ENCODE data around the gene DAPK3.
"Not testable (repeated sequence)": the region's sequence is repeated elsewhere in the genome, so short reads cannot be mapped to it uniquely, and the experiment has no call there.

Gene DAPK3

GRCh38 chr19:3958836-3959765, 11.8 kb downstream of the DAPK3 start:
- DNase-seq, result no peak
- no peaks in the 10 kb centered on the region for H3K9me3 ChIP-seq
- TF ChIP-seq, protein P1, sequence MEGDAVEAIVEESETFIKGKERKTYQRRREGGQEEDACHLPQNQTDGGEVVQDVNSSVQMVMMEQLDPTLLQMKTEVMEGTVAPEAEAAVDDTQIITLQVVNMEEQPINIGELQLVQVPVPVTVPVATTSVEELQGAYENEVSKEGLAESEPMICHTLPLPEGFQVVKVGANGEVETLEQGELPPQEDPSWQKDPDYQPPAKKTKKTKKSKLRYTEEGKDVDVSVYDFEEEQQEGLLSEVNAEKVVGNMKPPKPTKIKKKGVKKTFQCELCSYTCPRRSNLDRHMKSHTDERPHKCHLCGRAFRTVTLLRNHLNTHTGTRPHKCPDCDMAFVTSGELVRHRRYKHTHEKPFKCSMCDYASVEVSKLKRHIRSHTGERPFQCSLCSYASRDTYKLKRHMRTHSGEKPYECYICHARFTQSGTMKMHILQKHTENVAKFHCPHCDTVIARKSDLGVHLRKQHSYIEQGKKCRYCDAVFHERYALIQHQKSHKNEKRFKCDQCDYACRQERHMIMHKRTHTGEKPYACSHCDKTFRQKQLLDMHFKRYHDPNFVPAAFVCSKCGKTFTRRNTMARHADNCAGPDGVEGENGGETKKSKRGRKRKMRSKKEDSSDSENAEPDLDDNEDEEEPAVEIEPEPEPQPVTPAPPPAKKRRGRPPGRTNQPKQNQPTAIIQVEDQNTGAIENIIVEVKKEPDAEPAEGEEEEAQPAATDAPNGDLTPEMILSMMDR (IDR thresholded peaks at IDR 0.05; ENCODE audit: low read depth, low read length), result no peak
- H3K4me1 ChIP-seq, result no peaks in the 10 kb centered on the region
- no peak overlapping the region for H3K4me3 ChIP-seq (ENCODE audit: low read depth, low read length)
- peaks cover 43% of the 10 kb centered on the region for H3K36me3 ChIP-seq
- H3K27me3 ChIP-seq, result no peaks in the 10 kb centered on the region

DNA sequence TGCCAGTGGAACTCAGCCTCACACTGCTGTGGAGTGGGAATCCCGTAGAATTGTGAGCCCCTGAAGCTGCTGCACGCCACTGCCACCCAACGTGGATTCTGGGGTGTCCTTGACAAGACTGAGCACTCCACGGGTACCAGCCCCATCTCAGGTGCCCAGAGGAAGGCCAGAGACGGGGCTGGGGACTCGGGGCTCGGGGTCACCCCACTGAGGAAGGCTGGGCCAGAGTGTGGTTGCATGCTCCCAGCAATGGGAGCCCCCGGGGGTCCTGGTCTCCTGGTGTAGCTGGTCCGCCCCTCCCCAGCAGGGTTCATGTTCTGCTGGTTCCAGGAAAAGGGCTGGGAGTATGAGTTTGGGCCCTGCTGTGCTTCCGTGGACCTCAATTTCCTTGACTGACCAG, 15.2 kb downstream of the DAPK3 start:
- TF ChIP-seq, protein P1 (IDR thresholded peaks at IDR 0.05; ENCODE audit: low read depth, low read length), result no peak
- no peak overlapping the region for H3K4me3 ChIP-seq (ENCODE audit: low read depth, low read length)
- no peak for DNase-seq
- no peaks in the 10 kb centered on the region for H3K4me1 ChIP-seq
- no peaks in the 10 kb centered on the region for H3K9me3 ChIP-seq
- H3K27me3 ChIP-seq, result no peaks in the 10 kb centered on the region
- peaks cover 22% of the 10 kb centered on the region for H3K36me3 ChIP-seq

DNA sequence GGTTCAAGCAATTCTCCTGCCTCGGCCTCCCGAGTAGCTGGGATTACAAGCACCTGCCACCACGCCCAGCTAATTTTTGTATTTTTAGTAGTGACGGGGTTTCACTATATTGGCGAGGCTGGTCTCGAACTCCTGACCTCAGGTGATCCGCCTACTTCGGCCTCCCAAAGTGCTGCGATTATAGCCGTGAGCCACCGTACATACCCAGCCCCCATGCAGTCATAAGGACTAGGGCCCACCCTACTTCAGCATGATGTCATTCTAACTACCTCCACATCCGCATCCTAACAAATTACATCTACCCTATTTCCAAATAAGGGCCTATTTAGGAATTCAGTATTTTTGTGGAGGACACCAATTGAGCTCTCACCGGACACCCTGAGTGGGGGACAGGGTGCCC, 15.6 kb downstream of the DAPK3 start:
- H3K27me3 ChIP-seq; H3K9me3 ChIP-seq; H3K4me3 ChIP-seq (ENCODE audit: low read depth, low read length); DNase-seq; H3K4me1 ChIP-seq: not testable (repeated sequence)
- H3K36me3 ChIP-seq, result peaks cover 21% of the 10 kb centered on the region

- Histone ChIP-seq H3K36me3 (peaks cover 12% of the 10 kb centered on the region), H3K4me3 (ENCODE audit: low read depth, low read length) (no peak overlapping the region), H3K9me3 (no peaks in the 10 kb centered on the region), H3K4me1 (no peaks in the 10 kb centered on the region), H3K27me3 (no peaks in the 10 kb centered on the region)
- TF ChIP-seq, protein P1 (IDR thresholded peaks at IDR 0.05; ENCODE audit: low read depth, low read length), result no peak
- DNase-seq, result no peak
Measured at GRCh38 chr19:3954107-3954506, 16.8 kb downstream of the DAPK3 start.

- H3K4me1 ChIP-seq; H3K27me3 ChIP-seq; H3K36me3 ChIP-seq; H3K4me3 ChIP-seq (ENCODE audit: low read depth, low read length); H3K9me3 ChIP-seq; DNase-seq: not testable (repeated sequence)
Measured at GRCh38 chr19:3952755-3953276, 18.1 kb downstream of the DAPK3 start.

- TF ChIP-seq, protein P1 (IDR thresholded peaks at IDR 0.05; ENCODE audit: low read depth, low read length), result no peak
- H3K4me3 ChIP-seq (ENCODE audit: low read depth, low read length), result no peak overlapping the region
- no peak for DNase-seq
- H3K36me3 ChIP-seq, result no peaks in the 10 kb centered on the region
- H3K4me1 ChIP-seq, result no peaks in the 10 kb centered on the region
- H3K27me3 ChIP-seq, result no peaks in the 10 kb centered on the region
- H3K9me3 ChIP-seq, result no peaks in the 10 kb centered on the region
Measured at GRCh38 chr19:3950871-3951861, 19.7 kb downstream of the DAPK3 start.

Data from BE2C (cell line).